Activated naive CD4-positive, alpha-beta T cell treated with Interleukin-2 at 50 U/mL for 16 hours (primary cell): Measurements from ENCODE around the gene SPTLC2.
"Not testable (repeated sequence)": the region's sequence is repeated elsewhere in the genome, so short reads cannot be mapped to it uniquely, and the experiment has no call there.

Experiments
- DNase-seq: peaks from one replicate; pipeline ENCODE4 v3.0.0-alpha.2; 2020

SPTLC2 gene

DNA sequence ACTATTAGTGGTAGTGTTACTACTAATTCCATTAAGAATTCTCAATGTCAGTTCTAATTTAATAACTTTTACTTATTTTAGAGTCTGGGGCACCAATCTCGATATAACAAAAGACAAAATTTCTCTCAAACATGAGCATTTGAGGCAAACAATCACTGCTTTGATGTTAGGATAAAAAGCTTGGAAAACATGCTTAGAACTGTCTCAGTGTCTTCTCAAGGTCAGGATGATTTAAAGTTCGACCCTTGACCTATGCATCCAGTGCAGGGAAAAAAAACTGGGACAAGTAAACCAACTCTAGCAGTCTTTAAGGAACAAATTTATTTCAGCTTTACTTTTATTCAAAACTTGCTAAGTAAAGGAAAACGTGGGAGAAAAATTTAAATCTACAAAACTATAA, 31.1 kb downstream of the SPTLC2 start:
- DNase-seq: no peak

DNA sequence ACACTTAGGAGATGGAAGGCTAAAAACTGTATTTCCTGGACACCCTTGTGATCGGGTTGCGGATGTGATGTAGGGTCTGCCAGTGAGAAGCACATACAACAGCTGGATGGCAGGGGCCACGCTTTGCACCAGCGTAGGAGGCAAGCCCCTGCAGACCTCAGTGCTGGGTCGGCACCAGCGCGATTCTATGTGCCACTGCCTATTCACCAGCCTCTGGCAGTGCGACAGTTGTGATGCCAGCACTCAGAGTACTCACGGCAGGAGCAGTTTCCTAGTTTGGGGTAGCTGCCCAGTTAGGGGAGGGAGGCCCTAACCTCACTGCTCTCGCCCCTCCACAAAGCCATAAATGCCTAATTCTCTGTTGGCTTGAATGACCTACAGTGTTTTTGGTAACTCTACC, 31.6 kb downstream of the SPTLC2 start:
- no peak for DNase-seq

DNA sequence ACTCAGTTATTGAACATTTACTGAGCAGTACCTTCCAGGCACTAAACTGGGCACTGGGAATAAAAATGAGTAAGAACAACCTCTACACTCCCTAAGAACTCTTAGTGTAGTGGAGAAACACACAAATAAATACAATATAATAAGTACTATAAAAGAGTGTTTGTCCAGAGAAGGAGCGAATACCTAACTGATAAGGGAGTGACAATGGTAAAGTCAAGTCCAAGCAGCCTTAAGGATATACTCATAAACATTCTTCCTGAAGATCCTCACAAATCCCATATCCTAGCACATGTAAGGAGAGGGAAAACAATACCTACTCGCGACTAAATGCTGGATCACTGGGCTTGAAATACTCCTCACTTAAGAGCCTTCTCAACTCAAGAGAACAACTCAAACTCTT, 32.8 kb downstream of the SPTLC2 start:
- DNase-seq: no peak

DNA sequence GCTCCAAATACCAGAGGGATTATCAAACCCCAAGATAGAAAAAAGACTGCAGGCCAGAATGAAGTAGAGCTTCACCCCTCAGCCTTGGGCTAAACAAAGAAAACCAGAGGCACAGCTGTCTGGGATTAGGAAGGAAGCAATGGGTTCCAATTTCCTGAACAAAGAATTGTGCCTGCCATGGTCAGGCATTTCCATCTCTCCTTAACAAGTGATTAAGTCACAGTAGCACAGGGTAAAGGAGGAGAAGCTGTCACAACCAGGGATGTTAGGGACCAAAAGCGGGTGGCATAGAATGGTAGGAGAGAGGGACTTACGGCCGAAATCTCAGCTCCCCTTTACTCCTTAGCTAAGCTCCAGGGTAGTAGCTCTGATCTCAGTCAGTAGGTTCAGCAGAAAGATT, 33.9 kb downstream of the SPTLC2 start:
- no peak for DNase-seq

DNA sequence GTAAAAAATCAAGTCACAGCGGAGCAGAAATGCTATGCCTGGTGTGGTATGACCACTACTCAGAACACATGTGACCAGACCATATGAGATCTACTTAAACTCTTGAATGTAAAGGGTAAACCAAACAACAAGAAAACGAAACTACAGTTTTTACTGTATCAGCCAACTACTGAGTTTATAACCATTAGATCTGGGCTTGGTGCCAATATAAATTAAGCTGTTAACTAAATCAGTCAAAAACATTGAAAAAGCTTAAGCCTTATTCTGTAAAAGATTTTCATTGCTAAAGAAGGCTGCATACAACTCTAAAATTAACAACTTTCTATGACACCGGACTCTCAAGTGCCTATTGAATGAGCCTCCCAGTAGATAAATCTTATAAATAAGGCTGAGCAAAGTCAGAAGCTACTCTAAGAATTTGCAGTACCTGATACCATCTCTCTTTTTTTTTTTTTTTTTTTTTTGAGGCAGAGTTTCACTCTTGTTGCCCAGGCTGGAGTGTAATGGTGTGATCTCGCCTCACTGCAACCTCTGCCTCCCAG, 35.4 kb downstream of the SPTLC2 start:
- no peak for DNase-seq

DNA sequence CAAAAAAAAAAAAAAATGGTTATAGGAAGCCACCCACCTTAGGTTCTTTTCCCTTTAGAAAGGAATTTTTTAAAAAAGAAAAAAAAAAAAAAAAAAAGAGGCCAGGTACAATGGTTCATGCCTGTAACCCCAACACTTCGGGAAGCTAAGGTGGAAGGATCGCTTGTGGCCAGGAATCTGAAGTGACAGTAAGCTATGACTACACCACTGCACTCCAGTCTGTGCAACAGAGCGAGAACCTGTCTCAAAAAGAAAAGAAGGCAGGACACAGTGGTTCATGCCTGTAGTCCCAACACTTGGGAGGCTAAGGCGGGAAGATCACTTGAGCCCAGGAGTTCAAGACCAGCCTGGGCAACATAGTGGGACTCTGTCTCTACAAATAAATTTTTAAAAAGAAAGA, 36.0 kb downstream of the SPTLC2 start:
- DNase-seq: no peak

DNA sequence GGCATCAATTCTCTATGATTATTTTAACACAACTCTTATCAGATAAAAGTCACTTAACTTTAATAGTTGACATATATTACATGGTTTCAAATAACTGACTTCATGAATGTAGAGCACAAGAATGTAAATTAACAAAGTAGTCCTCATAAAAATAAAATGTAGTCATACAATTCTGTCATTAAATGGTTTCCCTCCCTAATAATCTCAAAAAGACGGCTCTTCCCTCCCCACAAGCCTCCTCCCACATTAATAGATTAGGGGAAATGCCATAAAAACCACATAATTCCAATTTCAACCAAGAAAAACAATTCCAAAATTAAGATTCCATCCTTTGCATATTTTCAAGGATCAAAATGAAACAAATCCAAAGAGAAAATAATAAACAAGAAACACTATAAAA, 36.7 kb downstream of the SPTLC2 start:
- DNase-seq: no peak

DNA sequence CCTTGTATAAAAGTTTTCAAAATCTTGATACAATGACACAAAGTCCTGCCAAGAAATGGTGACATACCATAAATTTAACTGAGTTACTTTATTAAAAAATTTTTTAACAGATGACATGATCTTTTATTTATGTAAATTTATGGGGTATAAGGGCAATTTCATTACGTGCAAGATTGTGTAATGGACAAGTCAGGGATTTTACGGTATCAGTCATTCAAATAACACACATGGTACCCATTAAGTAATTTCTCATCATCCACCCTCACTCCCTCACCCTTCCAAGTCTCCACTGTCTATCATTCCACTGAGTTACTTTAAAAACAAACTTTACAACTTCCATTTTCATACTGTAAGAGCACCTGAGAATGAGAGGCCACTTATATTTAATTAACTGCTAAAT, 37.4 kb downstream of the SPTLC2 start:
- DNase-seq: no peak

DNA sequence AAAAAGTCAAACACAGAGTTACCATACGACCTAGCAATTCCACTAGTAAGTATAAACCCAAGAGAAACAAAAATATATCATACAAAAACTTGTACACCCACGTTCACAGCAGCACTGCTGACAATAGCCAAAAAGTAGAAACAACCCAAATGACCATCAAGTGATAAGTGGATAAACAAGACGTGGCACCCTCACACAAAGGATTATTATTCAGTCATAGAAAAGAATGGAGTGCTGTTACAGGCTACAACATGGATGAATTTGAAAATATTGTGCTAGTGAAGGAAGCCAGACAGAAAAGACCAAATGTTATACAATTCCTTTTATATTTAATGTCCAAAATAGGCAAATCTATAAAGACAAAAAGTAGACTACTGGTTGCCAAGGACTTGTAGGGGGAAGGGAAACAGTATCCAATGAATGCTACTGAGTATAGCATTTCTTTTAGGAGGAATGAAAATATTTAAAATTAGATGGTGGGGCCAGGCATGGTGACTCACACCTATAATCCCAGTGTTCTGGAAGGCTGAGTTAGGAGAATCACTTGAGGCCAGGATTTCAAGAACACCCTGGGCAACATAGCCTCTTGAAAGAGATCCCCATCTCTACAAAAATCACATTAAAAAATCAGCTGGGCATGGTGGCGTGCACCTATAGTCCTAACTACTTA, 41.9 kb downstream of the SPTLC2 start:
- DNase-seq: no peak

DNA sequence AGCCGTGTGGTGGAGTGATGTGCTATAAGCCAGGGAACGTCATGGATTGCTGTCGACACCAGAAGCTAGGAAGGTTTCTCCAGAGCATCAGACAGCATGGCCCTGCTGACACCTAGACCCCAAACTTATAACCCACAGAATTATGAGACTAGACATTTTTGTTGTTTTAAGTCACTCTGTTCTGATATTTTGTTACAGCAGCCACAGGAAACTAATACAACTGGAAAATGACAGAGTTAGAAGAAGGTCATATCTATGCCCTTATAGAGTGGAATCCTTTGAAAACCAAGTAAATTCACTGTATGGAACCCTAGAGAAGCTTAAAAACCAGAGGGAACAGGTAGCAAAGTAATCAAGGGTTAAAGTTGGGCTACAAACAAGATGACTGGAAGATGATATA, 42.5 kb downstream of the SPTLC2 start:
- no peak for DNase-seq

DNA sequence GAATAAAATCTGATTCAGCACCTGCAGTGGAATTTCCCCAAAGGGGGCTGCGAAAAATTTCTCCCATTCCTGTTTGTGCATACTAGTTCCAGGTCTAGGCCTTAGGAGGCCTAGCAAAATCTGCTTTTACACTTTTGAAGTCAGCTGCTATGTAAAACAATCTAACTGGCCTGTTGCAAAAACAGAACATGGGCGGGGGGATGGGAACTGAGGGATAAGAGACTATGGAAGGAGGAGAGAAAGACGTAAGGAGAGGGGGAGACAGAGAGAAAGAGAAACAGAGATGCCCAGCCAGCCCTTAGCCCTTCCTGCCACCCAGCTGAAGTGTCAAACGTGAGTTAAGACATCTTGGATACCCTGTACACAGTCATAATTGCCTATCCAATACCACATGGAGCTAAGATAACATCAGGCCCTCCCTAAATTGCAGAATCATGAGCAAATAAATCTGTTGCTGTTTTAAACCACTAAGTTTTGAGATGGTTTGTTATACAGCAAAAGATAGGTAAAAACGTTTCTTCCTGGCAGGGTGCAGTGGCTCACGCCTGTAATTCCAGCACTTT, 45.6 kb downstream of the SPTLC2 start:
- DNase-seq: no peak

DNA sequence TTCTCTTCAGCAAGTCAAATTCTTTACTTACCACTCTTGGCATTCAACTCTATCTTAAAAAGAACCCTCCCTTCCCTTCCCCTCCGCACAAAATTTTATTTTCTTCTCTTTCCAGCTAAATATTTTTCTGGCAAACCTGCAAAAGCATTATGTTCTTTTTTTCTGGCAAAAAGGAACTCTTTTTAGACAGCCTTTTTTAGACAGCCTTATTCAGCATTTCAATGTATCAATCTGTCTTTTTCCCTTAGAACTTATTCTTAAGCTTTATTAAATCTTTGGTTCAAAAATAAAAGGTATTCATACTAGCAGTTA, 50.5 kb downstream of the SPTLC2 start:
- no peak for DNase-seq

DNA sequence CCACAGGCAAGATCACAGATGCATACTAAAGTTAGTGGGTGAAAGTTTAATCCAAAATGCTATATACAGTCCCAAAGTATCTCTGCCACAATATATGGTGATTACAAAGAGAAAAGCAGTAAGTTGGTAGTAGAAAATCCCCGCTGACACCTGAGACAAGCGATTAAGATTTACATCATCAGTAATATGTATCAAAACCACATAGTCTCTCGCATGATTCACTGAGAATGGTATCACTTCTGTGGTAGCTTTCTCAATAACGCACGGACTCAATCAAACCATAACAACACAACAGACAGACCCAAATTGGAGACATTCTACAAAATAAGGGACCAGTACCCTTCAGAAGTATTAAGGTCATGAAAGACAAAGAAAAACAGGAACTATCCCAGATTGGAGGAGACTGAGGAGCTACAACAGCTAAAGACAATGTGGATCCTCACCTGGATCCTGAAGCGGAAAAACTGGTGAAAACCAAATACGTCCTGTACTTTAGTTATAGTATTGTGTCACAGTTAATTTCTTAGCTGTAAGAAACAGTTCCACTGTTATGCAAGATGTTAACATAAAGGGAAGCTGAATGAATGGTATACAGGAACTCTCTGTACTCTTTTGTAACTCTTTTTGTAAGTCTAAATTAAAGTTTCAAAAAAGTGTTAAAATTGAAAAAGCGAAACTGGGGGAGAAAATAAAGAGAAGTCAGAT, 51.0 kb downstream of the SPTLC2 start:
- no peak for DNase-seq

DNA sequence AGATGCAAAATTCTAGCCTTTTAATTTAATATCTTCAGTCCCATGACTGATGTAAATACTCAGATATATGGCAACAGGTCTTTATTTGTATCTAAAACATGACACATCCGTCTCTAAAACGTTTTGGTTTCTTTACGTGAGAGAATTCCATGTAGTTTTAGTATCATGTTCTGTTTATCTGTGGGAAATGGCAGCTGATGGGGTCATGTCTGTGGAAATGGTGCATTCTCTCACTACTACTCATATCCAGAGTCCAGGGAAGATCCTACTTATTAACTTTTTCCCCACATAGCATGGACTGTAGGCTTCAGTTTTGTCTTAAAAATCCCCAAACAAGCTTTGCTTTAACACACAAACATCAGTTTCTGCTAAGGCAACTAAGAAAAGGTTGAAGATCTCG, 53.8 kb downstream of the SPTLC2 start:
- no peak for DNase-seq

DNA sequence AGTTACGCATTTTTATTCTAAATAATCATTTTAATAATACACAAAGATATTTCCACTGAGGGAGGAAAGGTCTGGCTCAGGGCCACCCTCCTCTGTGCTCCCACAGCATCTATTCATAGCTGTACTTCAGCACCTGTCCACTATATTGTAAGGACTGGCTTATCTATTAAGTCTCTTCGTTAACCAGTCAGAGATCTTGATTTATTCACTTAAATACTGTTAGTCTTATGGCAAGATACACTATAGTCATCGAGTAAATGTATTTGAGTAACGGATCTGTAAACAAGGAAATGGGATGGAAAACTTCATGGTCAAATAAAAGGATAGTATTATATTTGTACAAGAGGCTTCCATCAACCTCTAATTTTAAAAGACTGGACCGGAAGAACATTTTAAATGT, 54.6 kb downstream of the SPTLC2 start:
- DNase-seq: no peak

DNA sequence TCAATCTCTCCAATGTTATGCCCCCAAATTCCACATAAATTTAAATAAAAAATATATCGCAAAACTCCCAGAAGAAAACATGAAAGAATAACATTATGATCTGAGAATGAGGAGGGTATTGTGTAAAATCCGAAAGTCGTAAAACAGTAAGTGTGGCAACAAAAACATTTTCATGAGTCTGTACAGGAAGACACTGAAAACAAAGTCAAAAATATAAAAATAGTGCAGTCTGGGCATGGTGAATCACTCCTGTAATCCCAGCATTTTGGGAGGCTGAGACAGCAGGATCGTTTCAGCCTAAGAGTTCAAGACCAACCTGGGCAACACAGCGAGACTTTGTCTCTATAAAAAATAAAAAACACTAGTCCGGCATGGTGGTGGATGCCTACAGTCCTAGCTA, 57.1 kb downstream of the SPTLC2 start:
- no peak for DNase-seq

DNA sequence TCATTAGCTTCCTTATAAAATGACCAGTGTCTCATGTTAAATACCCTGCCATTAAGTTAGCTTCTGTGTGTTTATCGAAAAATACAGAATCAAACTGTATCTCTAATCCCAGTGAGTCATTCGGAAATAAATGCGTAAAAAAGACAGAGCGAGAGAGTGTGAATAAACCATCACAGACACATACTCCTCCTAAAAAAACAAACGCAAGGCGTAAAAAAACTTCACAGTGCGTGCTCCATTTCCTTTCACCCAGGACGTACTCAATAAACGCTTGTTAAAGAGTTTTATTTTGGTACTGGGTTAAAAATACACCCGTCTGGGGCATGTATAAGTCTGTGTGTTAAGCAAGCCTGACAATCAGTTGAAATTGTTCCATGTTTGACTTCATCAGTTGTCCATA, 59.0 kb downstream of the SPTLC2 start:
- no peak for DNase-seq

DNA sequence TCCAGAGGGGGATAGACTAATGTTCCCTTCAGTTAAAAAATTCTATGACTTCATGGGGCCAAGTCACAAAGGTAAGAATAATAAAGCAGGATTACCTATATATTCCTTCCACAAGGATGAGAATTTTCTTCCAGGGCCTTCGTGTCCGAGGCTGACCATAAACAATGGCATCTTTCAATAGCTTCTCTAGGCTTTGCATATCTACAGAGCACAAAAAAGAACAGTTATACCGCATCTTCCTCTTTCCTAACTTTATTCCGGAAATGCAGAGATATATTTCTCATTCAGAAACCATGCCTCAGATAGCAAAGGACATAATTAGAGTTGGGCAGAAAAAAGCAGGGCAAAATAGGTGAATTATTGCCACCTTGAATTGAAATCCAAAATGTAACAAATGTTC, 59.5 kb downstream of the SPTLC2 start:
- DNase-seq: no peak

DNA sequence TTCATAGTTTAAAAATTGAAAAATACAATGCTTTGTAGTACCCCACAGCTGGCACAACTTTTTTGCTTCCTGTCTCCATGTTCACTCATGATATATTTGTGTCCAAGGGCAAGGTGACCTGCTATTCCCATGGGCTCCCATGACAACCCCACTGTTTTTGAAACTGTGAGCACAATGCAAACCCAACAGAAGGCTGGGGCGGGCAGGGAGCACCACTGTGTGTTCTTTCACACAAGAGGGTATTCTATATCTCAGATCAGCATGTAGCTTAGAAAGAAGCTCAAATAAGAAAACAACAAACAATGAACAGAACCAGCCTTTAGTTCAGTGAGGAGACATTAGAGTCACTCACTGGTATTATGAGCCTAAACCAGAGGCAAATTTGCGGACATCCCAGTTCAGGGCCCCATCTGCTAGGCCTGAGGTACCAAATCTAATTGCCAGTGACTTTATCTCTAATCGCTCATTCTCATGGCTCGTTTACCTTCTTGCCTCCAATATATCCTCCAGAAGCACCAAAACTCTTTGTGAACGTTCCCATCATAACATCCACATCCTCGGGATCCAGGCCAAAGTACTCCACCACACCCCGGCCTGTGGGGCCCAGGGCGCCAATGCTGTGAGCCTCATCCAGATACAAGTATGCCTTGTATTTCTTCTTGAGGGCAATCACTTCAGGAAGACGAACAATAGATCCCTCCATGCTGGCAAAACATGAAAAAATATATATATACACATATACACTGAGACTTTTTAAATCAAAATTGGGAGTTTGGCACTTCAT, 61.4 kb downstream of the SPTLC2 start:
- no peak for DNase-seq

DNA sequence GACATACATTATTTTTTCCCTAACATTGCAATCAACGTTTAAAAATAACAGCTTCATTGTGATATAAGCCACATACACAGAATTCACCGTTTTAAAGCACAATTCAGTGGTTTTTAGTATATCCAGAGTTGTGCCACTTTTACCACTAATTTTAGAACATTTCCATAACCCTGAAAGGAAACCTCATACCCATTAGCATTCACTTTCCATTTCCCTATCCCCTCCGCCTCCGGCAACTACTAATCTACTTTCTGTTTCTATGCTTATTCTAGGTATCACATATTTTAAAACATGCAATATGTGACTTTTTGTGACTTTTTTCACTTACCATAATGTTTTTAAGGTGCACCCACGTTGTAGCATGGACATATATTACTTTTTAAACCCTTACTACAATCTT, 62.2 kb downstream of the SPTLC2 start:
- DNase-seq: peak; percentile 7

DNA sequence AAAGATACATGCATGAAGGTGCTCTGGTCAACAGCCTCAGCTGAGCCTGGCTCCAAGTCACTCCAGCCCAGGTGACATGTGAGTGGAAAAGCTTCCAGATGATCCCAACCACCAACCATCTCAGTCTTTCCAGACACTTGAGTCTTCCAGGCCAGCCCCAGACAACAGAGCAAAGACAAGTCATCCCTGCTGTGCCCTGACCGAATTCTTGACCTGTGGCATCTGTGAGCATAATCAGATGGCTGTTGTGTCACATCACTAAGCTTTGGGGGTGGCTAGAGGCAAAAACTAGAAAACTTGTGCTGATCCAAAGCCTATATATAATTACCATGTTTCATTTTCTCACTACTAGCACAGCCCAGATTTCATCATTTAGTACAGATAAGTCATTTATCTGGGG, 67.0 kb downstream of the SPTLC2 start:
- no peak for DNase-seq

DNA sequence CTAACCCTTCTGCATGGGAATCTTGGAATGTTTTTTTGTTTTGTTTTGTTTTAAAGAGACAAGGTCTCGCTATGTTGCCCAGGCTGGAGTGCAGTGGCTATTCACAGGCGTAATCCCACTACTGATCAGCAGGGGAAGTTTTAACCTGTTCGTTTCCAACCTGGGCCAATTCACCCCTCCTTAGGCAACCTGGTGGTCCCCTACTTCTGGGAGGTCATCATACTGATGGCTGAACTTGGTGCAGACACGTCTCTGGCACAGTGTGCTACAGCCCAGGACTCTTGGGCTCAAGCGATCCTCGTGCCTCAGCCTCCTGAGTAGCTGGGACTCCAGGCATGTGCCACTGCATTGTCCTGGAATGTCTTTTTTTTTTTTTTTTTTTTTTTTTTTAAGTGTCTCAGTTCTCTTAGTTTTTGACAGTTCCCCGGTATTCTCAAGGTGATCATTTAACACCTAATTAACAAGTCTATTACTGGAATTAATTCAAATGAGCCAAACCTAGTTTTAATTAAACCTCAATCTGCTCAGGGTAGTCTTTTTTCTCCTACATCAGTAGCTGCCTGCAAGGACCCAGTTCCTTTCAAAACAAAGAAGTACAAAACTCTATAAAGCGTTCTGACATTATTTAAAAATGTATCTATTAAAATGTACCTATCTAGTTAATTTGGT, 68.8 kb downstream of the SPTLC2 start:
- DNase-seq: no peak

DNA sequence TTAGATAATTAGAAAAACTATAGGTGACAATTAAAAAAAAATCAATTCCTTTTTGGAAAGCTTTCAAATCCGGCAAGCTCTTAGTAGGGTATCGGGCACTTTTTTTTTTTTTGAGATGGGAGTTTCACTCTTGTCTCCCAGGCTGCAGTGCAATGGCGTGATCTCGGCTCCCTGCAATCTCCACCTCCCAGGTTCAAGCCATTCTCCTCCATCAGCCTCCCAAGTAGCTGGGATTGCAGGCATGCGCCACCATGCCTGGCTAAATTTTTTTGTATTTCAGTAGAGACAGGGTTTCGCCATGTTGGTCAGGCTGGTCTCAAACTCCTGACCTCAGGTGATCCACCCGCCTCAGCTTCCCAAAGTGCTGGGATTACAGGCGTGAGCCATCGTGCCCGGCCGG, 71.3 kb downstream of the SPTLC2 start:
- DNase-seq: not testable (repeated sequence)
